Activated B cell treated with CpG ODN at 0.5 μM for 24 hours (primary cell): ENCODE measurements around the gene SLC8A1. TPM values are rescaled to one million over a fixed set of nuclear protein-coding genes. Genes with fewer than 3 reads are reported as not detected.

Experiments used
- ATAC-seq: fragments of 200-7000 bp; cut with Tn5 transposase; one replicate; pipeline ENCODE4 v1.10.0; 2021; ENCODE audit warnings: low read depth, mild to moderate bottlenecking, moderate library complexity
- CTCF ChIA-PET: fragments of 350-600 bp; sonication (Branson Sonifier 250); formaldehyde crosslinking; loops from one replicate; lab custom pipeline; 2021; ENCODE audit warnings: antibody characterized with exemption; lab: Charles Lee
- POLR2A ChIA-PET: fragments of 350-600 bp; sonication (Branson Sonifier 250); formaldehyde crosslinking; loops from one replicate; lab custom pipeline; 2021; ENCODE audit warnings: antibody characterized with exemption; lab: Charles Lee
- DNase-seq: peaks from one replicate; pipeline ENCODE4 v3.0.0; 2022
- H3K27ac Mint-ChIP-seq: one replicate; pipeline ENCODE4 v1.8.0; 2020; ENCODE audit warnings: mixed read lengths
- H3K27me3 Mint-ChIP-seq: one replicate; pipeline ENCODE4 v1.8.0; 2021; ENCODE audit warnings: mixed read lengths
- H3K36me3 Mint-ChIP-seq: one replicate; pipeline ENCODE4 v1.8.0; 2021; ENCODE audit warnings: low read depth, mixed read lengths
- H3K4me1 Mint-ChIP-seq: one replicate; pipeline ENCODE4 v1.8.0; 2021; ENCODE audit warnings: mixed read lengths
- H3K4me3 Mint-ChIP-seq: one replicate; pipeline ENCODE4 v1.8.0; 2020; ENCODE audit warnings: mild to moderate bottlenecking, mixed read lengths
- H3K9me3 Mint-ChIP-seq: one replicate; pipeline ENCODE4 v1.8.0; 2020; ENCODE audit warnings: mixed read lengths
- intact Hi-C: fragments of 100-400 bp; cut with micrococcal nuclease; formaldehyde crosslinking; loops from one replicate; pipeline ENCODE4 v1.15.1; 2024
- total RNA-seq: library from RNA; stranded (reverse); gene quantifications from 2 replicates; pipeline ENCODE4 v1.2.3, GENCODE V29; 2022
- TF ChIP-seq, protein P1 (sequence below): fragments of 200-600 bp; IDR thresholded peaks from one replicate; pipeline ENCODE4 v1.8.0; 2022; ENCODE audit warnings: antibody characterized with exemption, mild to moderate bottlenecking

SLC8A1 gene
- total RNA-seq, 1 donor from 2014 or later, result 0.04 TPM

- Mint-ChIP-seq H3K27me3 (peaks cover 3% of the 10 kb centered on the region), H3K4me1 (peaks cover 14% of the 10 kb centered on the region), H3K9me3 (no peaks in the 10 kb centered on the region), H3K4me3 (no peak overlapping the region), H3K36me3 (no peaks in the 10 kb centered on the region), H3K27ac (no peak overlapping the region)
- DNase-seq, result no peak
- POLR2A ChIA-PET, result no interaction called here
- no peak for ATAC-seq
- TF ChIP-seq, protein P1, sequence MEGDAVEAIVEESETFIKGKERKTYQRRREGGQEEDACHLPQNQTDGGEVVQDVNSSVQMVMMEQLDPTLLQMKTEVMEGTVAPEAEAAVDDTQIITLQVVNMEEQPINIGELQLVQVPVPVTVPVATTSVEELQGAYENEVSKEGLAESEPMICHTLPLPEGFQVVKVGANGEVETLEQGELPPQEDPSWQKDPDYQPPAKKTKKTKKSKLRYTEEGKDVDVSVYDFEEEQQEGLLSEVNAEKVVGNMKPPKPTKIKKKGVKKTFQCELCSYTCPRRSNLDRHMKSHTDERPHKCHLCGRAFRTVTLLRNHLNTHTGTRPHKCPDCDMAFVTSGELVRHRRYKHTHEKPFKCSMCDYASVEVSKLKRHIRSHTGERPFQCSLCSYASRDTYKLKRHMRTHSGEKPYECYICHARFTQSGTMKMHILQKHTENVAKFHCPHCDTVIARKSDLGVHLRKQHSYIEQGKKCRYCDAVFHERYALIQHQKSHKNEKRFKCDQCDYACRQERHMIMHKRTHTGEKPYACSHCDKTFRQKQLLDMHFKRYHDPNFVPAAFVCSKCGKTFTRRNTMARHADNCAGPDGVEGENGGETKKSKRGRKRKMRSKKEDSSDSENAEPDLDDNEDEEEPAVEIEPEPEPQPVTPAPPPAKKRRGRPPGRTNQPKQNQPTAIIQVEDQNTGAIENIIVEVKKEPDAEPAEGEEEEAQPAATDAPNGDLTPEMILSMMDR, result no peak
- CTCF ChIA-PET, result no interaction called here
- intact Hi-C loops, result no loop called here
Observed at GRCh38 chr2:40445467-40445866, 6.4 kb downstream of the SLC8A1 start.

- TF ChIP-seq, protein P1, result no peak
- no peak for ATAC-seq
- Mint-ChIP-seq H3K4me1 (peaks cover 7% of the 10 kb centered on the region), H3K27ac (no peak overlapping the region), H3K4me3 (no peak overlapping the region), H3K36me3 (no peaks in the 10 kb centered on the region), H3K27me3 (no peaks in the 10 kb centered on the region), H3K9me3 (no peaks in the 10 kb centered on the region)
- no peak for DNase-seq
- ChIA-PET POLR2A (no interaction called here), CTCF (no interaction called here)
- intact Hi-C loops, result no loop called here
Observed at GRCh38 chr2:40440835-40441234, 11.1 kb downstream of the SLC8A1 start.

GRCh38 chr2:40439473-40439872, 12.4 kb downstream of the SLC8A1 start:
- DNase-seq, result no peak
- TF ChIP-seq, protein P1, result no peak
- H3K4me1 Mint-ChIP-seq, result peaks cover 7% of the 10 kb centered on the region
- H3K27ac Mint-ChIP-seq, result no peak overlapping the region
- H3K4me3 Mint-ChIP-seq, result no peak overlapping the region
- ChIA-PET CTCF (no interaction called here), POLR2A (no interaction called here)
- H3K27me3 Mint-ChIP-seq, result no peaks in the 10 kb centered on the region
- intact Hi-C loops, result no loop called here
- no peak for ATAC-seq
- H3K36me3 Mint-ChIP-seq, result no peaks in the 10 kb centered on the region
- no peaks in the 10 kb centered on the region for H3K9me3 Mint-ChIP-seq

DNA sequence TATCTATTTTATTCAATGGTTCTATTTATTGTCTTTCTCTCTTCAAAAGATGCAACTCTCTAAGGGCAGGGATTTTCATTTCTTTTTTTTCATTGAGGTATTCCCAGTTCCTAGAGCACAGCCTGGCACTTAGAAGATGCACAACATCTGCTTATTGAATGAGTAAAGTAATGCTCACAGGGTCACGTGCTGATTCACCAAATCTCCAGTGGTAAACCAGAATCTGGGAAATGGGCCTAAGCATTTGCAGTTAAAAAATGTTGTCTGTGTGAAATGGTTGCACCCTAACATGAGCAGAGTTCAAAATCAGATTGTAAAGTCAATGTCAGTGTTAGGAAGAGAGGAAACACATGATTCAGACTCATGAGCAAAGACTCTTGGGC, 15.8 kb downstream of the SLC8A1 start:
- no peak for DNase-seq
- TF ChIP-seq, protein P1, result no peak
- ChIA-PET POLR2A (no interaction called here), CTCF (no interaction called here)
- no peak overlapping the region for H3K4me3 Mint-ChIP-seq
- intact Hi-C loops, result no loop called here
- no peak for ATAC-seq
- no peaks in the 10 kb centered on the region for H3K9me3 Mint-ChIP-seq
- peaks cover 7% of the 10 kb centered on the region for H3K4me1 Mint-ChIP-seq
- no peaks in the 10 kb centered on the region for H3K36me3 Mint-ChIP-seq
- no peak overlapping the region for H3K27ac Mint-ChIP-seq
- no peaks in the 10 kb centered on the region for H3K27me3 Mint-ChIP-seq

- H3K4me3 Mint-ChIP-seq, result no peak overlapping the region
- ChIA-PET CTCF (no interaction called here), POLR2A (no interaction called here)
- TF ChIP-seq, protein P1, result no peak
- intact Hi-C loops, result no loop called here
- no peak for ATAC-seq
- H3K27ac Mint-ChIP-seq, result no peak overlapping the region
- H3K9me3 Mint-ChIP-seq, result no peaks in the 10 kb centered on the region
- H3K27me3 Mint-ChIP-seq, result no peaks in the 10 kb centered on the region
- no peaks in the 10 kb centered on the region for H3K36me3 Mint-ChIP-seq
- H3K4me1 Mint-ChIP-seq, result peaks cover 2% of the 10 kb centered on the region
- DNase-seq, result no peak
Observed at GRCh38 chr2:40435426-40436092, 16.3 kb downstream of the SLC8A1 start.
